ENCODE data around the gene SMAD3. TPM values are rescaled to one million over a fixed set of nuclear protein-coding genes. Genes with fewer than 3 reads are reported as not detected.

The SMAD3 gene
- total RNA-seq, 3 donors from 2014 or later, result 38.5 to 76.3 (median 44.9) TPM

GRCh38 chr15:67030036-67030762 lies 35.2 kb upstream of the SMAD3 start:
- intact Hi-C loops (cut with DNase I, micrococcal nuclease), result no loop called here
- ATAC-seq (peak; percentile 70), DNase-seq (no peak)
- Histone ChIP-seq H3K36me3 (ENCODE audit: low read depth) (no peaks in the 10 kb centered on the region), H3K4me1 (ENCODE audit: low read depth) (peaks cover 13% of the 10 kb centered on the region), H3K4me3 (no peak overlapping the region), H3K9me3 (no peaks in the 10 kb centered on the region)
- TF ChIP-seq, protein P1, sequence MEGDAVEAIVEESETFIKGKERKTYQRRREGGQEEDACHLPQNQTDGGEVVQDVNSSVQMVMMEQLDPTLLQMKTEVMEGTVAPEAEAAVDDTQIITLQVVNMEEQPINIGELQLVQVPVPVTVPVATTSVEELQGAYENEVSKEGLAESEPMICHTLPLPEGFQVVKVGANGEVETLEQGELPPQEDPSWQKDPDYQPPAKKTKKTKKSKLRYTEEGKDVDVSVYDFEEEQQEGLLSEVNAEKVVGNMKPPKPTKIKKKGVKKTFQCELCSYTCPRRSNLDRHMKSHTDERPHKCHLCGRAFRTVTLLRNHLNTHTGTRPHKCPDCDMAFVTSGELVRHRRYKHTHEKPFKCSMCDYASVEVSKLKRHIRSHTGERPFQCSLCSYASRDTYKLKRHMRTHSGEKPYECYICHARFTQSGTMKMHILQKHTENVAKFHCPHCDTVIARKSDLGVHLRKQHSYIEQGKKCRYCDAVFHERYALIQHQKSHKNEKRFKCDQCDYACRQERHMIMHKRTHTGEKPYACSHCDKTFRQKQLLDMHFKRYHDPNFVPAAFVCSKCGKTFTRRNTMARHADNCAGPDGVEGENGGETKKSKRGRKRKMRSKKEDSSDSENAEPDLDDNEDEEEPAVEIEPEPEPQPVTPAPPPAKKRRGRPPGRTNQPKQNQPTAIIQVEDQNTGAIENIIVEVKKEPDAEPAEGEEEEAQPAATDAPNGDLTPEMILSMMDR (IDR thresholded peaks at IDR 0.05), result no peak

DNA sequence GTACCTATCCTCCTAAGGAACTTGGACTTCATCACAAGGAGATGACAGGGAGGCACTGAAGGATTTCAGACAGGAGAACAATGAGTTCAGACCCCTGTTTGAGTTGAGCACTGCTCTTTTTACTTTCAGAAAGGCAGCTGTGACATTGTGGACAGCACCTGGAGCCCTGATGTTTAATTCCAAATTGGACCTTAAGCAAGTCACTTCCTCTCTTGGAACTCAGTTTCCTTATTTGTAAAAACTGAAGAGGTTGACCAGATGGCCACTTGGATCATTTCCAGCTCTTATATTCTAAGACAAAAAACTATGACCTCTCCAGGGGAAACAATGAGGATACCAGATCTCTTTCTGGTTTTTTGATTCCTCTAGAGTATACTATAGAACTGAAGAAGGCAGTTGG lies 34.1 kb upstream of the SMAD3 start:
- ATAC-seq (no peak), DNase-seq (no peak)
- H3K36me3 ChIP-seq (ENCODE audit: low read depth), result no peaks in the 10 kb centered on the region
- H3K9me3 ChIP-seq, result no peaks in the 10 kb centered on the region
- intact Hi-C loops (cut with DNase I, micrococcal nuclease), result no loop called here
- peaks cover 3% of the 10 kb centered on the region for H3K4me1 ChIP-seq (ENCODE audit: low read depth)
- TF ChIP-seq, protein P1 (IDR thresholded peaks at IDR 0.05), result no peak
- no peak overlapping the region for H3K4me3 ChIP-seq

GRCh38 chr15:67032608-67033007 lies 32.8 kb upstream of the SMAD3 start:
- DNase-seq (no peak), ATAC-seq (no peak)
- Histone ChIP-seq H3K4me1 (ENCODE audit: low read depth) (peaks cover 3% of the 10 kb centered on the region), H3K4me3 (no peak overlapping the region), H3K9me3 (no peaks in the 10 kb centered on the region), H3K36me3 (ENCODE audit: low read depth) (no peaks in the 10 kb centered on the region)
- intact Hi-C loops (cut with DNase I, micrococcal nuclease), result no loop called here
- TF ChIP-seq, protein P1 (IDR thresholded peaks at IDR 0.05), result no peak

DNA sequence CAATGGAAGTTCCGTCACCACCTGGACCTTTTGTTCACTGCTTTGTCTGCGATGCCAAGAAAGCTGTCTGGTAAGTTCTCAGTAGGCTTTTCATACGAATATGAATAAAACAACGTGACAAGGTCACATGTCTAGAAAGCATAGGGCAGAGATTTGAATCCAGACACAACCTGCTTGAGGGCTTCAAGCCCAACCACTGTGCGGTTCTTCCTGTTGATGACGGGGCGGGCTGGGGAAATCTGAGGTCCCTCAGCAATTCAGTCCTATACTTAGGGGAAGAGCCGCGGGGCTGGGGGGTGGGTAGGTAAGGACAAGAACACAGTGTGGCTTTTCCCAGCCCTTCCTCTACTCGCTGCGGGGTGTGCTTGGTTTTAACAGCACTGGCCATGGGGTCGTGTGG lies 32.4 kb upstream of the SMAD3 start:
- no peak for DNase-seq

DNA sequence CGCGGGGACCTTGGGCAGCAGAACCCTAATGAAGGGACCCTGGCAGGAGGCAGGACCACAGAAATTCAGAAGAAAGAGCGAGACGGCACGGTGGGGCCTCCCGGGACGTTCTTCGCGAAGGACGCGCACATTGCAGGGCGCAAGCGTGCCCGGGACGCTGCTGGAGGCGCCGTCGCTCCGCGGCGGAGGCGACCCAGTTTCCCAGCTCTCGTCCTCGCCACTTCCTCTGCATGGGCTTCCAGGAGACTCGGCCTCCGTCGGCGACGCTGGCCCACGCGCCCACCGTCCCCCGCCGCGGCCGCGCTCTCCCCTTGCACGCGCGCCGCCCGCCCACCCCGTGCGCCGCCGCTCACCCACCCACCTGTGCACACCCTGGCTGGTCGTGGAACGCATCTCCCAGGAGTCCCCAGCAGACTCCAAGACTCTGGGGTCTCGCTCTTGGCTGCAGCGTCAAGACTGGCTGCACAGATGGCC lies 31.8 kb upstream of the SMAD3 start:
- DNase-seq (peak in 1 of 3 donors; percentile 59), ATAC-seq (peak; percentile 67)
- Histone ChIP-seq H3K4me3 (no peak overlapping the region), H3K36me3 (ENCODE audit: low read depth) (no peaks in the 10 kb centered on the region), H3K4me1 (ENCODE audit: low read depth) (peaks cover 3% of the 10 kb centered on the region), H3K9me3 (no peaks in the 10 kb centered on the region)
- intact Hi-C loops (cut with DNase I, micrococcal nuclease), result no loop called here
- TF ChIP-seq, protein P1 (IDR thresholded peaks at IDR 0.05), result no peak

More for the DNA sequence above, 32.4 kb upstream of the SMAD3 start:
- Histone ChIP-seq H3K36me3 (ENCODE audit: low read depth) (no peaks in the 10 kb centered on the region), H3K9me3 (no peaks in the 10 kb centered on the region), H3K4me3 (no peak overlapping the region), H3K4me1 (ENCODE audit: low read depth) (peaks cover 3% of the 10 kb centered on the region)
- ATAC-seq, result no peak
- intact Hi-C loops (cut with DNase I, micrococcal nuclease), result no loop called here
- TF ChIP-seq, protein P1 (IDR thresholded peaks at IDR 0.05), result no peak

All from mucosa of descending colon (tissue), 3 donors.